GM12801 (cell line): ENCODE measurements around the gene SPIRE2.

Source experiments
- TF ChIP-seq, protein P1 (sequence below): IDR thresholded peaks from one replicate; pipeline ENCODE4 v1.5.1; 2011; ENCODE audit warnings: control low read depth; ENCODE audit not compliant: insufficient read length; ENCODE audit errors: extremely low read depth

The SPIRE2 gene

DNA sequence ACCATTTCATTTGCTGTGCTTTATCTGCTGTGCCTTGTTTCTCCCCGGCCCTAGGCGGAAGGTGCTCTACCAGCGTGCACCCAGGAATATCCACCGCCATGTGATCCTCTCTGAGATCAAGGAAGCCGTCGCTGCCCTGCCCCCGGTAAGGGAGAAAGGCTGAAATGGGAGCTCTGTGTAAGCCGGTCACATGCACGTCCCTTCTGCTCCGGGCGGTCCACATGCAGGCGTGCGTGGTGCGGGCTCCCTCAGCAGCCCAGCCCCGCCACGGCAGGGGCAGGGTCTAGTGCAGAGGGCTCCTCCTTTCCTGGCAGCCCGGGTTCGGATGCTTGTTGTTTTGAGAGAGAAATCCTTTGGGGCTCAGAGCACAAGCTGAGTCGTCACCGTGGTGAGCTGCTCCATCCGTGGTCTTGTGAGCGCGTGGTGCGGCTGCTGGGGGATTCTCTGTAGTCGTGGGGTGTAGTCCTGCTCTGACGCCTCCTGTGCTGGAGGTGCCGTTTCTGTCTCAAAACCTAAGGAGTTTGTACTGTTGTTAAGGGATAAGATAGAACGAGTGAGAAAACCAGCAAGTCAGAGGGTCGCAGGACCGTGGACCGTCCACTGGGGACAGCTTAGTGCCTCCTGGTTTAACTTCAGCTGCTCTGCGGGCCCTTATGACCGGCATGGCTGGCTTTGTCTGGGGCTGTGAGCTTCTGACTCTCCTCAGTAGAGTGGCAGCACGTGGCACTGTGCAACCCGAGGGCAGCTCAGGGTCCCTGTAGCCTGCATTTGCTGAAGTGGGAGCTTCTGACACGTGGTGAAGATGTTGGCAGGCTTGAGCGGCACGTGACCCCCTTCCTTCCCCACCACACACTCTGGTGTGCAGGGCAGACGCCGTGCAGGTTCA is 78.1 kb downstream of the SPIRE2 start:
- TF ChIP-seq, protein P1, sequence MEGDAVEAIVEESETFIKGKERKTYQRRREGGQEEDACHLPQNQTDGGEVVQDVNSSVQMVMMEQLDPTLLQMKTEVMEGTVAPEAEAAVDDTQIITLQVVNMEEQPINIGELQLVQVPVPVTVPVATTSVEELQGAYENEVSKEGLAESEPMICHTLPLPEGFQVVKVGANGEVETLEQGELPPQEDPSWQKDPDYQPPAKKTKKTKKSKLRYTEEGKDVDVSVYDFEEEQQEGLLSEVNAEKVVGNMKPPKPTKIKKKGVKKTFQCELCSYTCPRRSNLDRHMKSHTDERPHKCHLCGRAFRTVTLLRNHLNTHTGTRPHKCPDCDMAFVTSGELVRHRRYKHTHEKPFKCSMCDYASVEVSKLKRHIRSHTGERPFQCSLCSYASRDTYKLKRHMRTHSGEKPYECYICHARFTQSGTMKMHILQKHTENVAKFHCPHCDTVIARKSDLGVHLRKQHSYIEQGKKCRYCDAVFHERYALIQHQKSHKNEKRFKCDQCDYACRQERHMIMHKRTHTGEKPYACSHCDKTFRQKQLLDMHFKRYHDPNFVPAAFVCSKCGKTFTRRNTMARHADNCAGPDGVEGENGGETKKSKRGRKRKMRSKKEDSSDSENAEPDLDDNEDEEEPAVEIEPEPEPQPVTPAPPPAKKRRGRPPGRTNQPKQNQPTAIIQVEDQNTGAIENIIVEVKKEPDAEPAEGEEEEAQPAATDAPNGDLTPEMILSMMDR = no peak

DNA sequence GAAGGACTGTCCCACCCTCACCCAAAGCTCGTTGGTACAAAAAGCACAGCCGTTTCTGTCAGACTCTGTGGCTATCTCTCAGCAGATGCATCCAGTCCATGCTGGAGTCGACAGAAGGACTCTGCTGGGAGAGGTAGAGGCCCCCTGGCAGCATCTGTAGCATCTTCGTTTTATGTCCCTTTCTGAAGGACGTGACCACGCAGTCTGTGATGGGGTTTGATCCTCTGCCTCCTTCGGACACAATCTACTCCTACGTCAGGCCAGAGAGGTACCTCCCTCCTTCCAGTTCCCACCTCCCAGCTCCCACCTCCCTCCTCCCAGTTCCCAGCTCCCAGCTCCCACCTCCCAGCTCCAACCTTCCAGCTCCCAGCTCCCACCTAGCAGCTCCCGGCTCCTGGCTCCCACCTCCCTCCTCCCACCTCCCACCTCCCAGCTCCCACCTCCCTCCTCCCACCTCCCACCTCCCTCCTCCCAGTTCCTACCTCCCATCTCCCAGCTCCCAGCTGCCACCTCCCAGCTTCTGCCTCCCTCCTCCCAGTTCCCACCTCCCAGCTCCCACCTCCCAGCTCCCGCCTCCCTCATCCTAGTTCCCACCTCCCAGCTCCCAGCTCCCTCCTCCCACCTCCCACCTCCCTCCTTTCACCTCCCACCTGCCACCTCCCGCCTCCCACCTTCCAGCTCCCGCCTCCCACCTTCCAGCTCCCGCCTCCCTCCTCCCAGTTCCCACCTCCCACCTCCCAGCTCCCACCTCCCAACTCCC is 79.0 kb downstream of the SPIRE2 start:
- TF ChIP-seq, protein P1 = no peak

DNA sequence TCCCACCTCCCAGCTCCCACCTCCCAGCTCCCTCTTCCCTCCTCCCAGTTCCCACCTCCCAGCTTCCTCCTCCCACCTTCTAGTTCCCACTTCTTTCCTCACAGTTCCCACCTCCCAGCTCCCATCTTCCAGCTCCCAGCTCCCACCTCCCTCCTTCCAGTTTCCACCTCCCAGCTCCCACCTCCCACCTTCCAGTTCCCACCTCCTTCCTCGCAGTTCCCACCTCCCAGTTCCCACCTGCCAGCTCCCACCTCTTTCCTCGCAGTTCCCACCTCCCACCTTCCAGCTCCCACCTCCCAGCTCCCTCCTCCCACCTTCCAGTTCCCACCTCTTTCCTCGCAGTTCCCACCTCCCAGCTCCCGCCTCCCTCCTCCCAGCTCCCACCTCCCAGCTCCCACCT is 80.0 kb downstream of the SPIRE2 start:
- TF ChIP-seq, protein P1 = no peak

DNA sequence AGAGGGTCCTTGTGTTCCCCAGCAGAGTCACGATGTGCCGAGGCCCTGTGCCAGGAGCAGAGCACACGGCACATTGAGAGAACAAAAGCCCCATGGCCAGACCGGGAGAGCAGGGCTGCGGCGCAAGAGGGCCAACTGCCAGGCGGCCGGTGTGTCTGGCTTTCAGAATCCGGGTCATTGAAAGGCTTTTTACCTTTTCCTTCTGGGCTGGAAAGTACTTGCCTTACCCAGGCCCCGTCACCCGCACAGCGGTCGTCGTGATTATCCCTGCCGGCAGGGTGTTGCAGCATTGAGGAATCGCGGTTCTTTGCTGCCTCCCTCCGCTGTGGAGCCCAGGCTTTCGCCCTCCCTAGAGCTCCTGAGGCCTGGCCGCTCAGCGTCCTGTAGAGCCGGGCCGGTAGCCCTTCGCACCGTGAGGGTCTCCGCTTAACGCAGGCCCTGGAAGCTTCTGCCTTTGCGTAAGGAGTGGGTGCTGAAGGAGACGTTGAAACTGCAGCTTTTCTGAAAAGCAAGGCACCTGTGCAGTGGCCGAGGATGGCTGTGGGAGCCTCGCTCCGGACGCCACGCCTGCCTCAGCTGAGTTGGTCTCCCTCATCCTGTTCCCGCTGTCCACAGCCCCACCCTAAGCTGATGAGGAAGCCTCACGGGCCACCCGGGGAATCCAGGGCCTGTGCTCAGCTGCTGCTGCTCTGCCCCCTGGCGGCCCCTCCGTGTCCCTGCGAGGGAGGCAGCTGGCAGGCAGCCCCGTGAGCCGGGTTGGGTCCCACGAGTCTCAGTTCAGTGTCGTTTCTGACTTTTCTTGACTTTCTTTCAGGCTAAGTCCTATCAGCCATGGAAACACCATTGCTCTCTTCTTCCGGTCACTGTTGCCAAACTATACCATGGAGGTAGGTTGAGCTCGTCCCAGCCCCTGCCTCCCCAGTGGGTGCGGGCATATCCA is 81.8 kb downstream of the SPIRE2 start:
- TF ChIP-seq, protein P1 = no peak

DNA sequence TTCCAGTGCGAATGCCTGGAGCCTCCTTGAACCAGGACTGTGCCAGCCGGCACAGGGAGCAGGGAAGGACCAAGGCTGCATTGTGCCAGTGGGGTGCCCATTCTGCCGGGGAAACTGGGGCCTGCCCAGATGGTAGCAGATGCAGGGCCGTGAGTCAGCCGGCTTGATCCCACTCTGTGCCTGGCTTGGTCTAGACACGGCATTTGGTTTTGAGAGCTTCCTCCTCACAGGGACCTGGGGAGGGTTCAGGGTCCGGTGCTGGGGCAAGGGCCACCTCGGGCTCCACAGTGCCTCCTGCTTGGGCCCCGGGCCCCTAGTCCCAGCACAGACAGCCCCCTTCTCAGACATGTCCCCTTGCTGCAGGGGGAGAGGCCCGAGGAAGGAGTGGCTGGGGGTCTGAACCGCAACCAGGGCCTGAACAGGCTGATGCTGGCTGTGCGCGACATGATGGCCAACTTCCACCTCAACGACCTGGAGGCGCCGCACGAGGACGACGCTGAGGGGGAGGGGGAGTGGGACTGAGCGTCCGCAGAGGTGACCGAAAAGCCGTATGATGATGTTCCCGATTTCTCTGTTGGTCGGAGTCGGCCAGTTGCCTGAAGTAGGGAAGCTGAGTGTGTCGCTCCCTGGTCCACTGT is 82.6 kb downstream of the SPIRE2 start:
- TF ChIP-seq, protein P1 = no peak

DNA sequence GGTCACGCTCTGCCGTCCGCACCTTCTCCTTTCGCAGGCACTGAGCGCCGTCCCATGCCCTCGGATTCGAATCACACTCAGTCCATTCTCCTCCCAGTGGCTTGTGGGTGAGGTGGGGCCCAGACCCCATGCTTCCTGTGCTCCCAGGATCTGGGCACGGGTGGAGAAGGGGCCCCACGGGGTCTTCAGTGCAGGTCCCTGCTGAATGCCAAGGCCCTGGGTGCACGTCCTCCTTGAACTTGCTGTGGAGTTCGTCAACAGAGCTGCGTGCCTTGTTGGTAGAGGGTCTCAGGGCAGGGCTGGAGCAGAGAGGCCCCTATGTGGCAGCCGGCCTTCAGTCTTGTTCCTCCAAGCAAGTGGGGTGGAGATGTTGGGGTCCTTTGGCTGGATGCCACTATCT is 83.1 kb downstream of the SPIRE2 start:
- TF ChIP-seq, protein P1 = no peak

DNA sequence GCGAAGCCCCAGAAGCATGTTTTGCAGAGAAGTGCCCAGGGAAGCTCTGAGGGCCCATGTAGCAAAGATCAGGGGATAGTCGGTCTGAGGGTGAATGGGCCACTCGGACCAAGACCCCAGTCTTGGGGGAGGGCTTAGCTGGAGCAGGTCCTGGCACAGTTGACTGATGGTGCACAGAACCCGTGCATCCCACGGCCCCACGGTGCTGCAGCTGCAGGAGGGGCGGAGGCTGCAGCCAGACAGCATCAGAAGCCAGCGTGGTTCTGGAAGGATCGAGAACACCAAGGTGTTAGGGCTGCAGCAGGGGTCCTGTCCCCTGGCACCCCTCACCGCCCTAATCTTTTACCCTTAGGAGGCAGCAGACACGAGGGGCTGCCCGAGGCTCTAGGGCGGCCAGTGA is 83.9 kb downstream of the SPIRE2 start:
- TF ChIP-seq, protein P1 = no peak
